WI38 (cell line): ENCODE data around the gene ANKRD50.

ENCODE experiments used
- H3K4me3 ChIP-seq: 2 replicates; pipeline ENCODE4 v1.5.1; 2011; ENCODE audit warnings: low read depth, mild to moderate bottlenecking, control low read depth, low read length
- TF ChIP-seq, protein P1 (sequence below): IDR thresholded peaks from 2 replicates; pipeline ENCODE4 v1.5.1; 2012; ENCODE audit warnings: low read depth, mild to moderate bottlenecking, control low read depth, low read length

Gene ANKRD50

DNA sequence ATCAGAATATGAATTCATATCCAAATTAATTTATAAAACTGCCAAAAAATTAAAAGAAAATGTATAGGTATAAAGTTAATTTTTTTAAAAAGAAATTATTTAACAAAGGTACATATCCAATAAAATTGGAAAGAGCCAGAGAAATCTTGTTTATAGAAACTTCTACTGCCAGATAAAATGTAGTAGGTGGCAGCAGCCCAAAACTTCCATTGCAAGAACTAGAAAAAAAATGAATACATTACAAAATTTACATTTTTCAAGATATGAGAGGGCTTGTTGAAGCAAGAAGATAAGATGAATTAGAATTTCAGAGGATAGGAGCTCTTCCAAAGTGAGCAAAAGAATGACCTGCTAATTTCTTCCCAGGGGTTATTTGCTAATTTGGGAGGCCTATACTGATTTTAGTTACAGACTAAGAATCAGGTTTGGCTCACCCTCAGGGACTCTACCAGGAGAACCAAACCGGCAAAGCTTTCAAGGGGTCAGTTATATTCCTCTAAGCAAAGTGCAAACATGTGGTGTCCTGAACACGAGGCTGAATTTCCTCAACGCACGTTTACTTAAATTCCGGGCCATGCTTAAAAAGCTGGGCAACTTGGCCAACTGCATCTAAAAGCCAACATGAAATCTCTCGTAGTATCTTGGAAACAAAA, 17.5 kb downstream of the ANKRD50 start:
- TF ChIP-seq, protein P1, sequence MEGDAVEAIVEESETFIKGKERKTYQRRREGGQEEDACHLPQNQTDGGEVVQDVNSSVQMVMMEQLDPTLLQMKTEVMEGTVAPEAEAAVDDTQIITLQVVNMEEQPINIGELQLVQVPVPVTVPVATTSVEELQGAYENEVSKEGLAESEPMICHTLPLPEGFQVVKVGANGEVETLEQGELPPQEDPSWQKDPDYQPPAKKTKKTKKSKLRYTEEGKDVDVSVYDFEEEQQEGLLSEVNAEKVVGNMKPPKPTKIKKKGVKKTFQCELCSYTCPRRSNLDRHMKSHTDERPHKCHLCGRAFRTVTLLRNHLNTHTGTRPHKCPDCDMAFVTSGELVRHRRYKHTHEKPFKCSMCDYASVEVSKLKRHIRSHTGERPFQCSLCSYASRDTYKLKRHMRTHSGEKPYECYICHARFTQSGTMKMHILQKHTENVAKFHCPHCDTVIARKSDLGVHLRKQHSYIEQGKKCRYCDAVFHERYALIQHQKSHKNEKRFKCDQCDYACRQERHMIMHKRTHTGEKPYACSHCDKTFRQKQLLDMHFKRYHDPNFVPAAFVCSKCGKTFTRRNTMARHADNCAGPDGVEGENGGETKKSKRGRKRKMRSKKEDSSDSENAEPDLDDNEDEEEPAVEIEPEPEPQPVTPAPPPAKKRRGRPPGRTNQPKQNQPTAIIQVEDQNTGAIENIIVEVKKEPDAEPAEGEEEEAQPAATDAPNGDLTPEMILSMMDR = no peak

DNA sequence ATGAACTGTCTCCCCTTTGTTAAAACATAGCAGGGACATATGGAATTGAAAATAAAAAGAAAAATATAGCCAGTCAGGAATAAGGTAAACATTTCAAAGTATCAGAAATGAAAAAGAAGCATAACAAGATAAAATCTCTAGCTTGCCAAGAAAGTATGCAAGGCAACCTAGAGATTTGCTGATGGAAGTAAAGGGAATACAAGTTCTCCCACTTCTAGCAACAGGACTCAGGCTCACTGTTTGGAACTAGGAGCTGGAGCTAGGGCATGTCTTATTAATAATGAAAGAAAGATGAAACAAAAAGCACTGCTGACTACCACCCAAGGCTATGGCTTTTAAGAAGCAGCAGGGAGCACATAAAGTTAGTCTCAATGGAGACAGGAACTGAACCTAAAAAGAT, 18.2 kb downstream of the ANKRD50 start:
- no peak overlapping the region for H3K4me3 ChIP-seq
- TF ChIP-seq, protein P1 = no peak

More for the DNA sequence above, 17.5 kb downstream of the ANKRD50 start:
- H3K4me3 ChIP-seq = no peak overlapping the region

DNA sequence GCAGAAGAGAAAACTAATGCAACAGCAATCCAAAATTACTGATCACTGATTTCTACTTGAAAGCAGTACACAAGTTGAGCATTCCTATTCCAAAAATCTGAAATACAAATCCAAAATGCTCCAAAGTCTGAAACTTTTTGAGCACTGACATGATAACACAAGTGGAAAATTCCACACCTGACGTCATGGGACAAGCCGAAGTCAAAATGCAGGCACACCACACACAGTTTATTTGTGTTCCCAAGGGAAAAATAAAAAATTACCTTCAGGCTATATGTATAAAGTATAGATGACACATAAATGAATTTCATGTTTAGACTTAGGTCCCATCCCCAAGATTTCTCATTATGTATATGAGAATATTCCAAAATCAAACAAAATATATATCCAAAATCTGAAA, 20.7 kb downstream of the ANKRD50 start:
- H3K4me3 ChIP-seq = no peak overlapping the region
- TF ChIP-seq, protein P1 = no peak

DNA sequence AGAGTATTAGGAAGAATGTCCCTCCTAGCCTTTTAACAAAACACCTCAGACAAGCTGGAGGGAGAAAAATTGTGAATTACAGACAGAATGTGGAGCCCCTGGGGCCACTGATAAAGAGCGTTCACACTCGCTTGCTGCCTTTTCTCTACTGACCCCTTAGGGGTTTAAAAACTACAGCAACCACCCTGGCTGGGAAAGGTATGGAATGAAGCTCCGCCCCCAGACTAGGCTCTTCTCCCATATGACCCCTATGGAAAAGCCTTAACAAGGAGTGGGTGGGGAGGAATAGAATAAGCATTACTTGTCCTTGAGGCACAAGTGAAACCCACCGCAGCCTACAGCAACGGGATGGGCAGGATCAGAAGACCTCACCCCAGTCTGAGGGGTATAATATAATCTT, 26.3 kb downstream of the ANKRD50 start:
- TF ChIP-seq, protein P1 = no peak
- no peak overlapping the region for H3K4me3 ChIP-seq

DNA sequence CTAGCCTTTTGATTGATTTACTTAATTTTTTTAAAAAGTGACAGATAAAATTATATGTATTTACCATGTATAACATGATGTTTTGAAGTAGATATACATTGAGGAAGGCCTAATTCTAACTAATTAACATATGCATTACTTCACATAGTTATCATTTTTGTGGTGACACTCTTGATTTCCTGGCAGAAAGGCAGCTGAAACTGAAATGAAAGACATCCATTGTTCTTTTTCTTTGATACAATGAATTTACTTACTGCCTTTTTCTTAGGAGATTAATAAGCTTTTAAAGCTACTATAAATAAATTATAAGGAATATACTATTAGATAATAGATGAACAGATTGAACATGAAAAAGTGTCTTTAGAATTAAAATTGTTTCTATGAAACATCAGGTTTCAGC, 26.7 kb downstream of the ANKRD50 start:
- H3K4me3 ChIP-seq = no peak overlapping the region
- TF ChIP-seq, protein P1 = no peak

DNA sequence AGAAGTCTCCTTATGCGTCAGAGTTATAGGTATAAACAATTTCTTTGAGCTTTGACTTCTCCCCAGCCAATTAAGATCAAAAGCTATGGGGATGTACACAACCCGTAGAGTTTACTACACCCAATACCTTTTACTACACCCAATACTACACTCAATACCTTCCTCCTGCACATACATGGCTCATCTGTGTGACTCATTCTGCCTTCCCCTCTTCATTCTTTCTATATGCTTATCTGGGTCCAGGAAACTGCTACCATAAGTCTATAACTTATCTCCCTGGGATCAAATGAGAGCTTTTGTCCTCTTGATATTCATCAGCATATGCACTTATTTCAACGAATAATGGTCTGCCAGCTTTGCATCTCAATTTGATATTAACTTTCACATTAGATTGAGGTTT, 28.2 kb downstream of the ANKRD50 start:
- TF ChIP-seq, protein P1 = no peak
- no peak overlapping the region for H3K4me3 ChIP-seq

DNA sequence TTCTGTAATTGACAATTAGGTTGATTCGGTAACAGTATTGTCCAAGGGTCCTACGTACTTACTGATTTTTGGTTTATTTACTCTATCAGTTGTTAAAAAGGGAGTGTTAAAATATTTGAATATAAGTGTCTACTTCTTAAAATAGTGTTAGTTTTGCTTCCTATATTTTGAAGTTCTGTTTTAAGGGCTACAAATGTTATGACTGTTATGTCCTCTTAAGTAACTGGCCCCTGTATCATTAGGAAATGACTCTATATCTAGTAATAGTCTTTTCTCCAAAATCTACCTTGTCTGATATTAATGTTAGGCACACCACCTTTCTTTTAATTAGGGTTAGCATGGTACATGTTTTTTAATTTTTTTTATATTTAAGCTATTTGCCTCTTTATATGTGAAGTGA, 30.1 kb downstream of the ANKRD50 start:
- H3K4me3 ChIP-seq = no peak overlapping the region
- TF ChIP-seq, protein P1 = no peak
